Panc1 (cell line): ENCODE measurements around the gene LDB3.

ENCODE experiments used
- POLR2AphosphoS5 ChIP-seq: IDR thresholded peaks from 2 replicates; pipeline ENCODE4 v1.6.1; 2012; ENCODE audit warnings: mild to moderate bottlenecking, low read depth, low read length, moderate library complexity
- TF ChIP-seq, protein P1 (sequence below): fragments of 450-650 bp; IDR thresholded peaks from 2 replicates; pipeline ENCODE4 v1.5.1; 2017; ENCODE audit warnings: mild to moderate bottlenecking
- TF ChIP-seq, protein P2 (sequence below), 2 experiments: IDR thresholded peaks; 2 replicates each; pipeline ENCODE4 v1.6.1; 2011 to 2012; ENCODE audit warnings: low read depth in 2 of 2, control low read depth in 1 of 2, low read length in 1 of 2, mild to moderate bottlenecking in 1 of 2, moderate library complexity in 1 of 2; ENCODE audit not compliant: insufficient read depth in 1 of 2

DNA sequence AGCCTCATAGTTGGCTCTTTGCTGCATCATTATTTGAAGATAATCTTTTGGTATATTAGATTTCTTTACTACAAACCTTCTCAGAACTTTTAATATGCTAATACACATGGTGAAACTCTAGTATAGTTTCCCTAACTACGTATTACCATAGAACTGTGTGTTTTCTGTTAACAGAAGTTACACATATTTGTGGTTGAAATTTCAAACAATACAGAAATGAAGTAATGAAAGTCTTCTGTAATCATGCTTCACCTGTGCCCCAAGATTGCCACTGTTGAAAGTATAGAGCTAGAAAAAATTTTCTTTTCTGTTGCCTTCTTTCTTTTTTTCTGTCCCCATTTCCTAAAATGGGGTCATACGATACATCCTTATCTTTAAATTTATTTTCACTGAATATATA lies 97.2 kb downstream of the LDB3 start:
- TF ChIP-seq, protein P1, sequence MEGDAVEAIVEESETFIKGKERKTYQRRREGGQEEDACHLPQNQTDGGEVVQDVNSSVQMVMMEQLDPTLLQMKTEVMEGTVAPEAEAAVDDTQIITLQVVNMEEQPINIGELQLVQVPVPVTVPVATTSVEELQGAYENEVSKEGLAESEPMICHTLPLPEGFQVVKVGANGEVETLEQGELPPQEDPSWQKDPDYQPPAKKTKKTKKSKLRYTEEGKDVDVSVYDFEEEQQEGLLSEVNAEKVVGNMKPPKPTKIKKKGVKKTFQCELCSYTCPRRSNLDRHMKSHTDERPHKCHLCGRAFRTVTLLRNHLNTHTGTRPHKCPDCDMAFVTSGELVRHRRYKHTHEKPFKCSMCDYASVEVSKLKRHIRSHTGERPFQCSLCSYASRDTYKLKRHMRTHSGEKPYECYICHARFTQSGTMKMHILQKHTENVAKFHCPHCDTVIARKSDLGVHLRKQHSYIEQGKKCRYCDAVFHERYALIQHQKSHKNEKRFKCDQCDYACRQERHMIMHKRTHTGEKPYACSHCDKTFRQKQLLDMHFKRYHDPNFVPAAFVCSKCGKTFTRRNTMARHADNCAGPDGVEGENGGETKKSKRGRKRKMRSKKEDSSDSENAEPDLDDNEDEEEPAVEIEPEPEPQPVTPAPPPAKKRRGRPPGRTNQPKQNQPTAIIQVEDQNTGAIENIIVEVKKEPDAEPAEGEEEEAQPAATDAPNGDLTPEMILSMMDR: no peak
- no peak for TF ChIP-seq POLR2AphosphoS5
- TF ChIP-seq, protein P2, sequence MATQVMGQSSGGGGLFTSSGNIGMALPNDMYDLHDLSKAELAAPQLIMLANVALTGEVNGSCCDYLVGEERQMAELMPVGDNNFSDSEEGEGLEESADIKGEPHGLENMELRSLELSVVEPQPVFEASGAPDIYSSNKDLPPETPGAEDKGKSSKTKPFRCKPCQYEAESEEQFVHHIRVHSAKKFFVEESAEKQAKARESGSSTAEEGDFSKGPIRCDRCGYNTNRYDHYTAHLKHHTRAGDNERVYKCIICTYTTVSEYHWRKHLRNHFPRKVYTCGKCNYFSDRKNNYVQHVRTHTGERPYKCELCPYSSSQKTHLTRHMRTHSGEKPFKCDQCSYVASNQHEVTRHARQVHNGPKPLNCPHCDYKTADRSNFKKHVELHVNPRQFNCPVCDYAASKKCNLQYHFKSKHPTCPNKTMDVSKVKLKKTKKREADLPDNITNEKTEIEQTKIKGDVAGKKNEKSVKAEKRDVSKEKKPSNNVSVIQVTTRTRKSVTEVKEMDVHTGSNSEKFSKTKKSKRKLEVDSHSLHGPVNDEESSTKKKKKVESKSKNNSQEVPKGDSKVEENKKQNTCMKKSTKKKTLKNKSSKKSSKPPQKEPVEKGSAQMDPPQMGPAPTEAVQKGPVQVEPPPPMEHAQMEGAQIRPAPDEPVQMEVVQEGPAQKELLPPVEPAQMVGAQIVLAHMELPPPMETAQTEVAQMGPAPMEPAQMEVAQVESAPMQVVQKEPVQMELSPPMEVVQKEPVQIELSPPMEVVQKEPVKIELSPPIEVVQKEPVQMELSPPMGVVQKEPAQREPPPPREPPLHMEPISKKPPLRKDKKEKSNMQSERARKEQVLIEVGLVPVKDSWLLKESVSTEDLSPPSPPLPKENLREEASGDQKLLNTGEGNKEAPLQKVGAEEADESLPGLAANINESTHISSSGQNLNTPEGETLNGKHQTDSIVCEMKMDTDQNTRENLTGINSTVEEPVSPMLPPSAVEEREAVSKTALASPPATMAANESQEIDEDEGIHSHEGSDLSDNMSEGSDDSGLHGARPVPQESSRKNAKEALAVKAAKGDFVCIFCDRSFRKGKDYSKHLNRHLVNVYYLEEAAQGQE (IDR thresholded peaks at IDR 0.05; ENCODE audit: insufficient read depth in 1 of 2, low read depth in 2 of 2, low read length in 1 of 2): no peak
